HL-60/S4 (cell line): Measurements from ENCODE around the gene GGTA1.

Experiments
- in situ Hi-C: fragments of 300-500 bp; cut with MboI; formaldehyde crosslinking; loops from 2 replicates; pipeline ENCODE4 v1.14.3; 2022; ENCODE audit warnings: low sequenced_read_pairs

Gene GGTA1

GRCh38 chr9:121503444-121503843, 3.8 kb upstream of the GGTA1 start:
- in situ Hi-C loops: no loop called here

GRCh38 chr9:121500165-121500478, 478 bp upstream of the GGTA1 start:
- in situ Hi-C loops: no loop called here

- in situ Hi-C loops: no loop called here
These were observed 542 bp downstream of the GGTA1 start for GRCh38 chr9:121499177-121499426.

GRCh38 chr9:121498487-121499176, 1.0 kb downstream of the GGTA1 start:
- in situ Hi-C loops: no loop called here

GRCh38 chr9:121498150-121498486, 1.5 kb downstream of the GGTA1 start:
- in situ Hi-C loops: no loop called here

GRCh38 chr9:121495976-121496375, 3.7 kb downstream of the GGTA1 start:
- in situ Hi-C loops: no loop called here

- in situ Hi-C loops: no loop called here
These were observed 5.5 kb downstream of the GGTA1 start for GRCh38 chr9:121494192-121494591.

- in situ Hi-C loops: no loop called here
These were observed 8.5 kb downstream of the GGTA1 start for GRCh38 chr9:121491111-121491510.

GRCh38 chr9:121489344-121489743, 10.3 kb downstream of the GGTA1 start:
- in situ Hi-C loops: no loop called here

GRCh38 chr9:121486043-121486442, 13.6 kb downstream of the GGTA1 start:
- in situ Hi-C loops: no loop called here

- in situ Hi-C loops: no loop called here
These were observed 14.0 kb downstream of the GGTA1 start for GRCh38 chr9:121485623-121486022.

GRCh38 chr9:121484651-121485446, 14.8 kb downstream of the GGTA1 start:
- in situ Hi-C loops: no loop called here

- in situ Hi-C loops: no loop called here
These were observed 16.1 kb downstream of the GGTA1 start for GRCh38 chr9:121483473-121484031.

- in situ Hi-C loops: no loop called here
These were observed 16.6 kb downstream of the GGTA1 start for GRCh38 chr9:121483049-121483448.

- in situ Hi-C loops: no loop called here
These were observed 20.6 kb downstream of the GGTA1 start for GRCh38 chr9:121478816-121479676.

GRCh38 chr9:121476156-121476555, 23.5 kb downstream of the GGTA1 start:
- in situ Hi-C loops: no loop called here

GRCh38 chr9:121474231-121474947, 25.3 kb downstream of the GGTA1 start:
- in situ Hi-C loops: no loop called here

- in situ Hi-C loops: no loop called here
These were observed 26.4 kb downstream of the GGTA1 start for GRCh38 chr9:121473229-121473628.

GRCh38 chr9:121472446-121472845, 27.2 kb downstream of the GGTA1 start:
- in situ Hi-C loops: no loop called here

- in situ Hi-C loops: no loop called here
These were observed 33.5 kb downstream of the GGTA1 start for GRCh38 chr9:121466142-121466541.

- in situ Hi-C loops: no loop called here
These were observed 34.7 kb downstream of the GGTA1 start for GRCh38 chr9:121464968-121465367.
